KOPT-K1 (cell line): Measurements from ENCODE around the gene FAM163A.

Experiments
- H3K27ac ChIP-seq: fragments of 200-600 bp; sonication (generic); 2 replicates; pipeline ENCODE4 v1.5.1; 2016; ENCODE audit warnings: antibody characterized with exemption, mild to moderate bottlenecking, low read depth, low read length; ENCODE audit not compliant: poor library complexity, severe bottlenecking
- H3K36me3 ChIP-seq: fragments of 200-600 bp; sonication (generic); 2 replicates; pipeline ENCODE4 v1.5.1; 2017; ENCODE audit warnings: antibody characterized with exemption, mild to moderate bottlenecking, low read length, moderate library complexity; ENCODE audit not compliant: insufficient read depth
- H3K9me3 ChIP-seq: fragments of 200-600 bp; sonication (generic); 2 replicates; pipeline ENCODE4 v1.5.1; 2017; ENCODE audit warnings: antibody characterized with exemption, low read length, mild to moderate bottlenecking; ENCODE audit not compliant: insufficient read depth, poor library complexity, severe bottlenecking

FAM163A gene

DNA sequence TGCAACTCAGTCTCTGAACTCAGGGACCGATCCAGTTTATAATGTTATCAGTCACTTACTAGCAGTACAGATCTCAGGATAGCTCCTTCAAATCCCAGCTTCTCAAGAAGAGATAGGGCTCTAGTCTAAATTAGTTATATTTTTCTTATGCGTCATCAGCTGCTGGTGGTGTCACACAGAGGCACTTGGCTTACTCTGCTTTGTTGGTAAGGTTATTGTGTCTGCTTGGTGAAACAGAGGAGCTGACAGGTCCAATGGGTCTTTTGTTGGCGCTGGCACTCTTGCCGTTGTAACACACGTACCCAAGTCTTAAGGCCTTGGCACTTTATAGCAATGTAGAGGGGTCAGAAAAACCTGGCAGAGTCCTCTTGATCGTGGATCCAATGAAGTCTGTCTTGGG, 122.3 kb downstream of the FAM163A start:
- H3K36me3 ChIP-seq, result peaks cover 98% of the 10 kb centered on the region
- no peak overlapping the region for H3K27ac ChIP-seq
- no peaks in the 10 kb centered on the region for H3K9me3 ChIP-seq
